Upper lobe of left lung (tissue), 6 donors: ENCODE results near the gene CYP20A1. TPM values are rescaled to one million over a fixed set of nuclear protein-coding genes. Genes with fewer than 3 reads are reported as not detected.
"Not testable (repeated sequence)": the region's sequence is repeated elsewhere in the genome, so short reads cannot be mapped to it uniquely, and the experiment has no call there.

Source experiments
- ATAC-seq, 2 donors: fragments of 200-7000 bp; cut with Tn5 transposase; one replicate each; pipeline ENCODE4 v1.9.1; 2022; ENCODE audit warnings: mild to moderate bottlenecking in 2 of 2, moderate library complexity in 2 of 2; ENCODE audit not compliant: low FRiP score in 2 of 2
- DNase-seq, 2 donors: peaks; one replicate each; pipeline ENCODE4 v3.0.0-alpha.2; 2019 to 2020
- H3K27ac ChIP-seq, 4 donors: fragments of 200-600 bp; sonication (generic); one replicate each; pipeline ENCODE4 v1.5.1; 2016 to 2019
- H3K27me3 ChIP-seq, 4 donors: fragments of 200-600 bp; sonication (generic); one replicate each; pipeline ENCODE4 v1.5.1; 2017 to 2019
- H3K36me3 ChIP-seq, 4 donors: fragments of 200-600 bp; sonication (generic); one replicate each; pipeline ENCODE4 v1.5.1; 2016 to 2019
- H3K4me1 ChIP-seq, 4 donors: fragments of 200-600 bp; sonication (generic); one replicate each; pipeline ENCODE4 v1.5.1; 2018 to 2019
- H3K4me3 ChIP-seq, 4 donors: fragments of 200-600 bp; sonication (generic); one replicate each; pipeline ENCODE4 v1.5.1; 2017 to 2019; ENCODE audit warnings: mild to moderate bottlenecking in 2 of 4, moderate library complexity in 1 of 4
- H3K9me3 ChIP-seq, 4 donors: fragments of 200-600 bp; sonication (generic); one replicate each; pipeline ENCODE4 v1.5.1; 2018 to 2019
- EP300 ChIP-seq, 4 donors: sonication (generic); formaldehyde crosslinking; IDR thresholded peaks; one replicate each; pipeline ENCODE4 v1.5.1; 2017; ENCODE audit warnings: antibody characterized with exemption in 4 of 4, control low read depth in 2 of 4
- POLR2A ChIP-seq, 4 donors: fragments of 450-650 bp; IDR thresholded peaks; one replicate each; pipeline ENCODE4 v1.5.1; 2016 to 2017; ENCODE audit warnings: antibody characterized with exemption in 4 of 4, mild to moderate bottlenecking in 2 of 4
- POLR2AphosphoS5 ChIP-seq, 2 donors: sonication (generic); formaldehyde crosslinking; IDR thresholded peaks; one replicate each; pipeline ENCODE4 v1.5.1; 2017; ENCODE audit warnings: antibody characterized with exemption in 2 of 2
- WGBS, 2 donors: methylation state at CpG; one replicate each; pipeline ENCODE4 v1.1.5; 2017 to 2018; 5-methylcytosine and 5-hydroxymethylcytosine counted together
- total RNA-seq, 6 donors: library from RNA; depleted of rRNA in 4 of 6; stranded (reverse); fragments of >200 nt in 4 of 6; gene quantifications; one replicate each; pipeline versions ENCODE4 v1.1.0 to v1.2.1, GENCODE V29; 2016 to 2021
- TF ChIP-seq, protein P1 (sequence below), 6 experiments: fragments of 450-650 bp in 4 of 6; fragments of 200-600 bp in 2 of 6; sonication (generic) in 2 of 6; IDR thresholded peaks; one replicate each; pipeline ENCODE4 v1.5.1; 2016 to 2019; ENCODE audit warnings: antibody characterized with exemption in 6 of 6
- donor health status: DM: no; HTN: no; CAD: no; lungs with moderate emphysema.
- donor health status: DM: no; HTN: yes; CAD: no; lungs with severe emphysema.

Gene CYP20A1, protein sequence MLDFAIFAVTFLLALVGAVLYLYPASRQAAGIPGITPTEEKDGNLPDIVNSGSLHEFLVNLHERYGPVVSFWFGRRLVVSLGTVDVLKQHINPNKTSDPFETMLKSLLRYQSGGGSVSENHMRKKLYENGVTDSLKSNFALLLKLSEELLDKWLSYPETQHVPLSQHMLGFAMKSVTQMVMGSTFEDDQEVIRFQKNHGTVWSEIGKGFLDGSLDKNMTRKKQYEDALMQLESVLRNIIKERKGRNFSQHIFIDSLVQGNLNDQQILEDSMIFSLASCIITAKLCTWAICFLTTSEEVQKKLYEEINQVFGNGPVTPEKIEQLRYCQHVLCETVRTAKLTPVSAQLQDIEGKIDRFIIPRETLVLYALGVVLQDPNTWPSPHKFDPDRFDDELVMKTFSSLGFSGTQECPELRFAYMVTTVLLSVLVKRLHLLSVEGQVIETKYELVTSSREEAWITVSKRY
- total RNA-seq, result 10 to 100 TPM; 12.1 to 35.9 (median 28.9) TPM

DNA sequence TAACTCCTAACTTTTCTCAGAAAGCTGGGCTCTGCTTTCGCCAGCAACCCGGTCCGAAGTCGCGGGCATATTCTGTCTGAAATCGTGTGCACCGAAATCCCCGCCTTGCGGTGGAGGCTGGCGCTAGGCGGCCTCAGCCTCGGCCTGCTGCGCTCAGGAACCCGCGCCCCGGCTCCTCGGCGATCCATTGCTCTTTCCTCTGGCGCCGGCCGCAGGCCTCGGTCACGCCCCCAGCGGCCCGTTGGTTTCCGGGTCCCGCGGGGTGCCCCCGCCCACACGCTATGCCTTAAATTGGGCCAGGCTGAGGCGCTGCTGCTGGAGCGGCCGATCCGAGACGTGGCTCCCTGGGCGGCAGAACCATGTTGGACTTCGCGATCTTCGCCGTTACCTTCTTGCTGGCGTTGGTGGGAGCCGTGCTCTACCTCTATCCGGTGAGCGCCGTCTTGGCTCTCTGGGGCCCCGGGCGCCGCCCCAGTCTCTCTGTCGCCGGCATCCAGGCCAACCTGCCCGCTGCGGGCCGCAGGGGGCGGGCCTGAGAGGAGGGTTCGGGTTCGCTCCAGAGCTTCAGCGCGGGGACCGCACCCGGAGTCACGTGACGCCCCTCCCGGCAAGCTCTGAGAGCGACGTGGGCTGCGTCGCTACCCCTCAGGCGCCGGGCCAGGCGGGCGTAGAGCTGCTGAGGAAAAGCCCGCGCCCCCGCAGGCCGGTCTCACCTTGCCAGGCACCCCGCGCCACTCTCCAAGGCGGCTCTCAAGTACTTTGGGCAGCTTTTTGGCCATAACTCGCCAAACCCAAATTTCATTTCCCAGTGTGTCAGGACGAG, at the start of gene CYP20A1:
Gene CYP20A1, plus strand, starts transcription at position 315 of the 823 bp plus-strand sequence. Its CDS starts 45 bp downstream, at position 360.
- Histone ChIP-seq H3K27ac (peak within 1 kb of the TSS; percentile 94 to 99 (median 97)), H3K27me3 (no peaks in the 10 kb centered on the region), H3K9me3 (no peaks in the 10 kb centered on the region), H3K36me3 (peaks cover 0 to 12% (median 2%) of the 10 kb centered on the region in 4 donors), H3K4me1 (peaks cover 16 to 23% (median 19%) of the 10 kb centered on the region in 4 donors), H3K4me3 (peak within 1 kb of the TSS; percentile 78 to 90 (median 80))
- DNase-seq, result peak; percentile 97 to 99
- 0 to 1% methylated on average over 44 to 52 of the region's 80 CpGs for WGBS, 2 donors
- peak; percentile 99 for ATAC-seq
- TF ChIP-seq POLR2AphosphoS5 (IDR thresholded peaks at IDR 0.05) (peak; percentile 84 to 88), EP300 (IDR thresholded peaks at IDR 0.05) (peak in 1 of 4 donors; percentile 60), POLR2A (IDR thresholded peaks at IDR 0.05) (peak in 3 of 4 donors; percentile 71 to 94 (median 94))
- TF ChIP-seq, protein P1, sequence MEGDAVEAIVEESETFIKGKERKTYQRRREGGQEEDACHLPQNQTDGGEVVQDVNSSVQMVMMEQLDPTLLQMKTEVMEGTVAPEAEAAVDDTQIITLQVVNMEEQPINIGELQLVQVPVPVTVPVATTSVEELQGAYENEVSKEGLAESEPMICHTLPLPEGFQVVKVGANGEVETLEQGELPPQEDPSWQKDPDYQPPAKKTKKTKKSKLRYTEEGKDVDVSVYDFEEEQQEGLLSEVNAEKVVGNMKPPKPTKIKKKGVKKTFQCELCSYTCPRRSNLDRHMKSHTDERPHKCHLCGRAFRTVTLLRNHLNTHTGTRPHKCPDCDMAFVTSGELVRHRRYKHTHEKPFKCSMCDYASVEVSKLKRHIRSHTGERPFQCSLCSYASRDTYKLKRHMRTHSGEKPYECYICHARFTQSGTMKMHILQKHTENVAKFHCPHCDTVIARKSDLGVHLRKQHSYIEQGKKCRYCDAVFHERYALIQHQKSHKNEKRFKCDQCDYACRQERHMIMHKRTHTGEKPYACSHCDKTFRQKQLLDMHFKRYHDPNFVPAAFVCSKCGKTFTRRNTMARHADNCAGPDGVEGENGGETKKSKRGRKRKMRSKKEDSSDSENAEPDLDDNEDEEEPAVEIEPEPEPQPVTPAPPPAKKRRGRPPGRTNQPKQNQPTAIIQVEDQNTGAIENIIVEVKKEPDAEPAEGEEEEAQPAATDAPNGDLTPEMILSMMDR (IDR thresholded peaks at IDR 0.05), result peak; percentile 30 to 65 (median 37)

DNA sequence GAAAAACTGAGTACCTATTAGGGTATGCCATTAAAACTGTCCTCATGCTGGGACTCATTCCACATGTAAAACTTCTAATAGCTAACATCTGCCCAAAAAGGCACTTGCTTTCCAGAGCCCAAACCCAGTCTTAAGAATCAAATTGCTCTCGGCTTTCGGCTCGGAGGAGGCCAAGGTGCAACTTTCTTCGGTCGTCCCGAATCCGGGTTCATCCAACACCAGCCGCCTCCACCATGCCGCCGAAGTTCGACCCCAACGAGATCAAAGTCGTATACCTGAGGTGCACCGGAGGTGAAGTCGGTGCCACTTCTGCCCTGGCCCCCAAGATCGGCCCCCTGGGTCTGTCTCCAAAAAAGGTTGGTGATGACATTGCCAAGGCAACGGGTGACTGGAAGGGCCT, 48.3 kb upstream of the CYP20A1 start:
- not testable (repeated sequence) for H3K4me1 ChIP-seq, H3K27ac ChIP-seq, H3K27me3 ChIP-seq, H3K9me3 ChIP-seq, H3K4me3 ChIP-seq, ATAC-seq
- WGBS, 2 donors, result 74 to 87% methylated on average over 4 to 15 of the region's 17 CpGs
- H3K36me3 ChIP-seq, result peaks cover 4 to 71% (median 17%) of the 10 kb centered on the region in 4 donors
- peak in 1 of 2 donors; percentile 51 for DNase-seq

DNA sequence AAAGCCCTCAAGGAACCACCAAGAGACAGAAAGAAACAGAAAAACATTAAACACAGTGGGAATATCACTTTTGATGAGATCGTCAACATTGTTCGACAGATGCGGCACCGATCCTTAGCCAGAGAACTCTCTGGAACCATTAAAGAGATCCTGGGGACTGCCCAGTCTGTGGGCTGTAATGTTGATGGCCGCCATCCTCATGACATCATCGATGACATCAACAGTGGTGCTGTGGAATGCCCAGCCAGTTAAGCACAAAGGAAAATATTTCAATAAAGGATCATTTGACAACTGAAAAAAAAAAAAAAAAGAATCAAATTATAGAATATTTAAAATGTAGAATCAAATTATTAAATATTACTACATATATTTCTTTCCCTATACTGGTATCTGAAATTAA, 47.8 kb upstream of the CYP20A1 start:
- WGBS, 2 donors, result 97 to 99% methylated on average over 6 of the region's 6 CpGs
- not testable (repeated sequence) for H3K27me3 ChIP-seq, DNase-seq, H3K9me3 ChIP-seq, ATAC-seq, H3K4me3 ChIP-seq, H3K27ac ChIP-seq, H3K4me1 ChIP-seq
- peaks cover 4 to 66% (median 14%) of the 10 kb centered on the region in 4 donors for H3K36me3 ChIP-seq

GRCh38 chr2:203191961-203192360, 46.9 kb upstream of the CYP20A1 start:
- no peak overlapping the region for H3K4me3 ChIP-seq
- no peaks in the 10 kb centered on the region for H3K9me3 ChIP-seq
- H3K36me3 ChIP-seq, result peaks cover 4 to 66% (median 11%) of the 10 kb centered on the region in 4 donors
- H3K27me3 ChIP-seq, result no peaks in the 10 kb centered on the region
- H3K4me1 ChIP-seq, result no peaks in the 10 kb centered on the region
- WGBS, 2 donors, result 93 to 94% methylated on average over 3 of the region's 3 CpGs
- ATAC-seq (no peak), DNase-seq (no peak)
- TF ChIP-seq EP300 (IDR thresholded peaks at IDR 0.05), result no peak
- no peak for TF ChIP-seq POLR2A (IDR thresholded peaks at IDR 0.05)
- H3K27ac ChIP-seq, result no peak overlapping the region

GRCh38 chr2:203195331-203196036, 43.3 kb upstream of the CYP20A1 start:
- Histone ChIP-seq H3K36me3 (peaks cover 4 to 73% (median 9%) of the 10 kb centered on the region in 4 donors), H3K9me3 (no peaks in the 10 kb centered on the region), H3K27me3 (no peaks in the 10 kb centered on the region), H3K4me1 (no peaks in the 10 kb centered on the region), H3K27ac (no peak overlapping the region), H3K4me3 (no peak overlapping the region)
- DNase-seq, result no peak
- ATAC-seq, result no peak
- TF ChIP-seq EP300 (IDR thresholded peaks at IDR 0.05) (no peak), POLR2A (IDR thresholded peaks at IDR 0.05) (no peak), POLR2AphosphoS5 (IDR thresholded peaks at IDR 0.05) (no peak)
- TF ChIP-seq, protein P1 (IDR thresholded peaks at IDR 0.05), result no peak
- 86 to 89% methylated on average over 5 of the region's 5 CpGs for WGBS, 2 donors

DNA sequence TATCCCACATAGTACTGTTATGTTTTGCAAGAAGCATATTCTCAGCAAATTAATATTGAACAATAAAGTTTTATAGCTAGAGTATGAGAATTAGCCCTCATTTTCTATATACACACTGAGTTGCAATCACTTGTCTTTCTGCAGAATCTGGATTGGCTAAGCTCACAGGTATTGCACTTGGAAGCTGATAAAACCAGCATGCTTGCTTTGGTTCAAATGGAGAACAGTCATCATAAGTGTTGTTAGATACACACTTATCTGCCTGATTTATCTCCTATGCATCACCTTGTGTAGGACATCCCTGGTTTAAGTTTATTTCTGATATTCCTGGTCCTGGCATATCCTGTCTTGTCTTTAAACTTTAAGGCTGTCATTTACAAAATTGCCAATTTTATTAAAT, 38.0 kb upstream of the CYP20A1 start:
- ATAC-seq (no peak), DNase-seq (no peak)
- Histone ChIP-seq H3K36me3 (peaks cover 0 to 73% (median 8%) of the 10 kb centered on the region in 4 donors), H3K4me1 (no peaks in the 10 kb centered on the region), H3K27ac (no peak overlapping the region), H3K4me3 (no peak overlapping the region), H3K27me3 (no peaks in the 10 kb centered on the region), H3K9me3 (no peaks in the 10 kb centered on the region)
- TF ChIP-seq, protein P1 (IDR thresholded peaks at IDR 0.05), result no peak
- no peak for TF ChIP-seq POLR2AphosphoS5 (IDR thresholded peaks at IDR 0.05)
- TF ChIP-seq POLR2A (IDR thresholded peaks at IDR 0.05), result no peak
- no peak for TF ChIP-seq EP300 (IDR thresholded peaks at IDR 0.05)
